ENCODE measurements around the gene MAP3K19. TPM values are rescaled to one million over a fixed set of nuclear protein-coding genes. Genes with fewer than 3 reads are reported as not detected.

Gene MAP3K19
- total and polyA plus RNA-seq, 2 of the 8 experiments (the other 6 are each of a cell fraction or from before 2014, with no cell fraction given) = not detected

- TF ChIP-seq RFX5 (IDR thresholded peaks at IDR 0.05; ENCODE audit: borderline replicate concordance, low read depth, low read length) = no peak
- no peak for TF ChIP-seq RNF2 (IDR thresholded peaks at IDR 0.05; ENCODE audit: borderline replicate concordance, low read depth, low read length, missing control alignments, poor library complexity, severe bottlenecking)
- TF ChIP-seq CHD2 (IDR thresholded peaks at IDR 0.05; ENCODE audit: low read length) = no peak
- TF ChIP-seq SIN3A (conservative IDR thresholded peaks at IDR 0.05 in 1 of 2, IDR thresholded peaks at IDR 0.05 in 1 of 2; ENCODE audit: low read depth in 1 of 2, low read length in 2 of 2) = no peak
- no peak for TF ChIP-seq TBP (IDR thresholded peaks at IDR 0.05; ENCODE audit: low read depth, low read length)
- no peak for TF ChIP-seq GTF2F1 (IDR thresholded peaks at IDR 0.05; ENCODE audit: borderline replicate concordance, low read depth, low read length)
- TF ChIP-seq KDM1A (IDR thresholded peaks at IDR 0.05; ENCODE audit: borderline replicate concordance, low read length) = no peak
- TF ChIP-seq PHF8 (conservative IDR thresholded peaks at IDR 0.05; ENCODE audit: low read depth, low read length) = no peak
- TF ChIP-seq ATF3 (IDR thresholded peaks at IDR 0.05; ENCODE audit: insufficient read depth, low read depth, low read length) = no peak
- TF ChIP-seq POLR2AphosphoS5 (IDR thresholded peaks at IDR 0.05; ENCODE audit: low read depth, low read length) = no peak
These were observed 24.0 kb downstream of the MAP3K19 start (continued) for GRCh38 chr2:135022952-135023880.

Data from H1 (cell line).